NCI-H2196 treated with DMSO at 0.1 percent for 48 hours (cell line): ENCODE results near the gene NDOR1.

Experiments used
- DNase-seq: peaks from one replicate; lab custom pipeline; 2025; ENCODE audit not compliant: unreplicated experiment; lab: John Stamatoyannopoulos, UW

NDOR1 gene

GRCh38 chr9:137218754-137219271 is 13.3 kb downstream of the NDOR1 start:
- DNase-seq = peak; percentile 55

DNA sequence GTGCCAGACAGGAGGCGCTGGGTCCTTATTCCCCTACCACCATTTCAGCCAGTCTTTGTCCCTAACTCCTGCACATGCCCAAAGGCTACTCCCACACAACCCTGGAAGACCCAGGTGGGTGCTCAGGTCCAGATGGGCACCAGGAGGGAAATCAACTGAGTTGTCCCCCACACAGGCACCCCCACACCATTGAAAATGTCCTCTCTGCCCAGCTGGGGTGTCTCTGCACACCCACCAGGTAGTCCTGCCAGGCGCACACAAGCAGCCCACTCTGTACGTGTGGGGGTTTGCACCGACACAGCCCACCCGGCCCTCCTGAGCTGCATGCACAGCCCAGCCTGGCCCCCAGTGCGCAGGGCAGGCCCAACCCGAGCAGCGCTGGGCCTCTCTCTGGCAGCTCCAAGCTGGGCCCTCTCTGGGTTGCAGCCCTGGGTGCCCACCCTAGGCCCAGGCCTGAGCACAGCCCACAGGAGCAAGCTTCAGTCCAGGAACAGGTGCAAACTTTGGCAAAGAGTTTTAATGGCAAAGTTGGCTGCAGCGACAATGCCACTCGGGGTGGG is 14.3 kb downstream of the NDOR1 start:
- no peak for DNase-seq

DNA sequence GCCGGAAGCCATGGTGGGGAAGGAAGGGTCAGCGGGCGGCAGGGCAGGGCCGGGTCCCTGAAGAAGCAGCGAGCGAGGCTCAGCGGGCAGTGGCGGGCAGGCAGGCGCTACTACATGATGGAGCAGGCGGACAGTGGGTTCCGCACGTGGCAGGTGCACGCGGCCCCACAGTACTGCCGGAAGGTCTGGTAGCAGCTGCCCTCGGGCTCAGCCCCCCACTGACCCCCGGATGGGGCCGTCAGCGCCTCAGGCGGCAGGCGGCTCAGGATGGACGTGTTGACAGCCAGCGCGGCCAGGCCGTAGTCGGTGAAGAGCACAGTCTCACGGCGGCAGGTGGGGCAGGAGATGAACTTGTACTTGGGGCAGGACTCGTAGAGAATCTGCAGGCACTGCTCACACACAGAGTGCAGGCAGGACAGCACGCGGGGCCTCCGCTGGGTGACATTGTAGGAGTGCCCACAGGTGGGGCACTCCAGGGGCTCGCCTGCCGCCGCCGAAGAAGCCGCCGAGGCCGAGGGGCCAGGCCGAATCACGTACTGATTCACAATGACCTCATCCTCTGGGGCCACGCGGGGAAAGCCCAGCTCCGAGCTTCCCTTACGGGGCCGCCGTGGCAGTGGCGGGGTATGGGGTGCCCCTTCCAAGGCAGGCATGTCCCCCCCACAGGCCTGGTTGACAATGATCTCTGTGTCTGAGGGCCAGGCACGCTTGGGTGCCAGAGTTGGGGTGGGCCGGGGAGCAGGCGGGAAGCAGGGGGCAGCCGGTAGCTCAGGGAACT is 15.0 kb downstream of the NDOR1 start:
- DNase-seq = no peak

DNA sequence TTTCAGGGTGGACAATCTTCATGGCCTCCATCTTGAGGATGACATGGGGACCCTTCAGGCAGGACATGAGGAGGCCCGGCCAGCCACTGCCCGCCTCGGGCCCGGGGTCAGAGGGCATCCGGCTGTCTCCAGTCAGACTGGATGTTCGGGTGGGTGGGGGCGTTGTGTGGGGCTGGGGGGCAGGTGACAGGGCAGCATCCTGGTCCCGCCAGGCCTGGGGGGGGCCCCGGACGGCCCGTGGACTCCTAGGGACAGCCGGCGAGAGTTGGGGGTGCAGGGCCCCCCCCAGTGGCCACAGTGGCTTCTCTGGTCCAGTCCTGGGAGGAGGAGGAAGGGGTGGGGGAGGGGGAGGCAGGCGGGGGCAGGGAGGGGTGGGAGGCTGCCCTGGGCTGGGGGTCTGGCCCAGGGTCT is 15.6 kb downstream of the NDOR1 start:
- no peak for DNase-seq

DNA sequence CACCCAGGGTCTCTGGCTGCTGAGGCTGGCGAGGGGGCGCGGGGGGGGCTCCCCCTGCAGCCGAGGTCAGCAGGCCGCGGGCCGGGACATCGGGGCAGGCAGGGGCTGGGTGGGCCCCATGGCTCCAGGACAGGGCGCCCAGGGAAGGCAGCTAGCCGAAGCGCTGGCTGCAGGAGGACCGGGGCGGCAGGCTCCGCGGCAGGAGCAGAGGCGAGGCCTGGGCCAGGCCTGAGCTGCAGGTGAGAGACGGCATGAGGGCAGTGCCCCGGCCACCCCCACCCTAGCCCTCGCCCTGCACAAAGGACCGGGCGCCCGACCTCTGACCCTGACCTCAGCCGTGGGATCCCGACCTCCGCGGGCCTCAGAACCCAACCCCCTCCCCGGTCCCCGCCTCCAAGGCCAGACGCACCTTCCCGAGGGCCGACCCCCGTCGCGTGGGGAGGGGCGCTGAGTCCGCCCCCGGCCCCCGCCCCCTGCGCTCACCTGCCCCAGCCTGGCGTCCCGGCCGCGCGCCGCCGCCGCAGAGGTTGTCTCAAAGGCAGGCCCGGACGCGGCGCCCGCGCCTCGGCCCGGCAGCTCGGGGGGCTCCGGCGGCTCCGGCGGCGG is 16.1 kb downstream of the NDOR1 start:
- DNase-seq = no peak

DNA sequence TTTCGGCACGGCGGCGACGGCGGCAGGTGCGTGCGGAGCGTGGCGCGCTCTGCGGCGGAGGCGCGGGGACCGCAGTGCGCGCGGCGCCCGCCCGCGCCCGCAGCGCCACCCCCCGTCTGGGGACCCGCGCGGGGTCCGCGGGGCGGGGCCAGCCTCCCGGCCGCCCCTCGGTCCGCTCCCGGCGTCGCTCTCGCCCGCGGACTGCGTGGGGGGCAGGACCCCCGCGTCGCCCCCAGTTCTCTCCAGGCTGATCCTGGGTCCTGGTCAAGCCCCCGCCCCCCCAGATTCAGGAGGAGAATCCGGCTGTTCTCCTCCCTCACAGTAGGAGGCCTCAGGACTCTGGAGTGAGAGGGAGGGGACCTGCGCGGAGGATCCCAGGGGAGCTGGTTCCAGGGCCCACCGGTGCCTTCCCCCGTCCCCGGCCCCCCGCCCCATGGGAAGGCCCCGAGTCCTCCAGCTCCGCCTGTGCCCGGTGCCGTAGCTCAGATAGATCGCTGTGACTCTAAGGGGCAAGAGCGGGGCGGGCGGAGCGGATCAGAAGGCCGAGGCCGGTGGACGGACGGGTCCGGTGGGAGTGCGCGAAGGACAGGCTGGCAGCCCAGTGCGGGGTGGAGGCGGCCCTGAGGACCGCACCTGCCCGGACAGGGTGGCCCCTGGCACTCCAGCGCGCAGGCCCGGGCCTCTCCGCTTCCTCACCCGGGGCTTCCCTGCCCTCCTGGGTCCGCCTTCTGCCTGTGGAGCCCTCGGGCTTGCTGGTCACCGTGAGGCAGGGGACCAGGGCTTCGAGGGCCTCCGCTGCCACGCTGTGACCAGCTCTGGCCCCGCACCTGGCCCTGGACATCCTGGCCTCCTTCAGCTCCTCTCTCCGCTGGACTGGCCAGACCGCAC is 16.9 kb downstream of the NDOR1 start, which contains the start of gene RNF208:
Gene RNF208 (minus strand): TSS at position 51 of the 888 bp plus-strand sequence. CDS start 1,028 bp downstream, outside the sequence.
- no peak for DNase-seq

DNA sequence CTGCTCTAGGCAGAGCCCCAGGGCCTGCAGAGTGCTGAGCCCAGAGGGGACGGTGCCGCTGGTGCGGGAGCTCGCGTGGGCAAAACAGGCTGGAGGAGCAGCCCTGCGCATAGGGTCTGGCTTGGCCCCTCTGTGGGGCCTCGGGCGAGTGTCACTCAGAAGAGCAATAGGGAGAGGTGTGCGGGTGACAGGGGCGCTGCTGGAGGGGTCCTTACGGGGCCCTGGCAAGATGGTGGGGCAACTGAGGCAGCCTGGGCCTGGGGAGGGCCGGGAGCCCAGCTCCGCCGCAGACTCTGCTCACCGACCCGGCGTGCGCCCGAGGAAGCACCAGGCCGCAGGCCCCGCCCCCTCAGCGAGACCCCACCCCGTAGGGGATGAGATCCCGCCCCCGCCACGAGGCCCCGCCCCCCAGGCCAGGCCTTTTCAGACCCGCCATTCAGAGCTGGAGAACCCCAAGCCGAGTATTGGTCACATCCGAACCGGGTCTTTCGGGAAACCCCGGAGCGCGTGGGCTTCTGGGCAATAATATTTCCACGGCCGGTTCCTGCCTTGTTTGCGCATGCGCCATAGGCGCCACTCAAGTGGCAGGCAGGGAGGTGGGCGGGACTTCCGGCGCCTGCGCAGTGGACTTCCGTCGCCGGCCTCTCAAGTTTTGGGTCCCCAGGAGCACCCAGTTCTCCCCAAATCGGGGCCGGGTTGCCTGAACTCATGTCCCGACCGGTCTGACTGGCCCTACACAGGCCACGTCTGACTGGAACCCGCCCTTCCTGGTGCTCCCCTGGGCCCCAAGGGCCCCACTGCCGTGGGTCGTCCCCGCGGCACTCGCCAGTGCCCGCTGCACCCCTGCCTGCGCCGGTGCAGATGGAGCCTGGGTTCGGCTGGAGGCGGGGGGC is 17.8 kb downstream of the NDOR1 start:
- peak; percentile 94 for DNase-seq

- DNase-seq = no peak
Observed at GRCh38 chr9:137224830-137225694, 19.6 kb downstream of the NDOR1 start, which contains the start of gene CYSRT1. Gene CYSRT1 (plus strand): TSS chr9:137225174. CDS start chr9:137225622, 448 bp downstream.

DNA sequence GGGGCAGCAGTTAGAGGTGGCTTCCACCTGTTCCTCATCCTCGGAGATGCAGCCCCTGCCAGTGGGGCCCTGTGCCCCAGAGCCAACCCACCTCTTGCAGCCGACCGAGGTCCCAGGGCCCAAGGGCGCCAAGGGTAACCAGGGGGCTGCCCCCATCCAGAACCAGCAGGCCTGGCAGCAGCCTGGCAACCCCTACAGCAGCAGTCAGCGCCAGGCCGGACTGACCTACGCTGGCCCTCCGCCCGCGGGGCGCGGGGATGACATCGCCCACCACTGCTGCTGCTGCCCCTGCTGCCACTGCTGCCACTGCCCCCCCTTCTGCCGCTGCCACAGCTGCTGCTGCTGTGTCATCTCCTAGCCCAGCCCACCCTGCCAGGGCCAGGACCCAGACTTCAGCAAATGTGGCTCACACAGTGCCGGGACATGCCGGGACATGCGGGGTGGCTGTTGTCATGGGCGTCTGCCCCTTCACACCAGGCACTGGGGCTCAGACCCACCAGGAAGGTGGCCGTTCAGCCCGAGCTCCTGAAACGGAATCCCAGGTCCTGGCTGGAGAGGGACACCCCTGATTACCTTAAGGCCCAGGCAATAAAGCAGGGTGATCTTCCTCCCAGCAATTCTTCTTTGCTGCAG is 20.3 kb downstream of the NDOR1 start:
- DNase-seq = no peak

DNA sequence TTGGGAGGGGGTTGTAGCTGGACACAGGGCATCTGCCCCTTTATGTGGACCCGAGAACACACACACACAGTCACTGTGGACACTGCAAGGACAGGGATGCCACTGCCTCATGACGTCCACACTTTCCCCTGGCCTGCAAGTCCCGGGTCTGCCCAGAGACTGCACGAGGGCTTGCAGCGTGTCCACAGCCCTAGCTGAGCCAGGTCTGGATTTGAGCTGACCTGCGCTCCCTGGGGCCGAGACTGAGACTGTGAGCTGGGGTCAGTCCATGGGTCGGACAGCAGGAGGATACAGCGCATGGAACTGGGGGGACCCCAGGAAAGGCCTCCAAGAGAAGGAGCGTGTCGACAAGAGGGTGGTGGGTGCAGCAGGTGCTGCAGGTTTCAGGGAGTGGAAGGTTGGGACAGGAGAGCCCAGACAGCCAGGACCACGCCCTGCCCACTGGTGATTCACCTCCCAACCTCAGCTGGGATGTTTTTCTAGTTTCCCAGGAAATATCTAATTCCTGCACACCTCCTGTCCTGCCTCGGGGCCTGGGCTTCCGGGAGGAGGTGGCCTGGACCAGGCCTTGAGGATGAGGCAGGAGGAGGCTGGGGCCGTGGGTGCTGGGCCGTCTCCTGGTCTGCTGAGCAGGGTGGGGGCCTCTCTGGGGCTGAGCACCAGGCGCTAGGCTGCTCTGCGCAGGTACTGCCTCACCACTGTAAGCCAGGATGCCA is 21.0 kb downstream of the NDOR1 start:
- DNase-seq = no peak

GRCh38 chr9:137227054-137227852 is 21.8 kb downstream of the NDOR1 start, which contains the start of gene RNF224:
Gene RNF224 (plus strand): TSS chr9:137227502. CDS start chr9:137228336, 834 bp downstream.
- DNase-seq = peak; percentile 59

DNA sequence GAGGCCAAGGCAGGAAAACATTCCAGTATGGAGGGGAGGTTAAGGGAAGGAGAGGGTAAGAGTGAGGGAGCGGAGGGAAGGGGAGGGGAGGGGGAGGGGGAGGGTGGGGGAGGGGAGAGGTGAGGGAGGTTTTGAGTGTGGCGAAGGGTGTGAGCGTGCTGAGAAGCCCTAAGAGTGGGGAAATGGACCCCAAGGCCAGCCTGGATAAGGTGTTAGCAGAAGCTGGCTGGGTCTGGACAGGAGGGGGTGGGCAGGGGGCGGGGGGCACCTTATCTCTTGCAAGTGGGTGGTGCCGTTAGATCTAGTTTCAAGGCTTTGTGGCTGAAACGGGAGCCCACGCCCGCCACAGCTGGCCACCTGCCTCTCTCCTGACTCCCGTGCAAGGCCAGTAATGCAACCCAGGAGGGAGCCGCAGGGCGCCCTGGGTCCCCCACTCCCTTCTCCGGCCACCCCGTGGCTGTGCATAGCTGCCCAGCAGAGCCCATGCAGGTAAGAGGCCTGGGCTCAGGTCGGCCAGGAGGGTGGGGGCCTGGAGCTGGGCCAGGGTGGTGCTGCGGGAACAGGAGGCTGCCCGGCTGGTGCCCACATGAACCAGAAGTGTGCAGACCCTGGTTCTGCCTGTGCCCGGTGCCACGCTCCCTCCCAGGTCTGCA is 22.5 kb downstream of the NDOR1 start:
- no peak for DNase-seq

GRCh38 chr9:137228506-137228967 is 23.0 kb downstream of the NDOR1 start:
- DNase-seq = peak; percentile 48

- DNase-seq = no peak
Observed at GRCh38 chr9:137228968-137229896, 23.7 kb downstream of the NDOR1 start.
